ENCODE results near the gene NSMF.

GRCh38 chr9:137463931-137464290 is 4.8 kb upstream of the NSMF start:
- TF ChIP-seq POLR2A (IDR thresholded peaks at IDR 0.05; ENCODE audit: control extremely low read depth in 1 of 2, low read depth in 2 of 2, low read length in 2 of 2) (no peak), EZH2 (IDR thresholded peaks at IDR 0.05; ENCODE audit: low read depth, low read length, severe bottlenecking) (no peak), CBX5 (IDR thresholded peaks at IDR 0.05; ENCODE audit: low read depth, low read length) (no peak), TCF12 (IDR thresholded peaks at IDR 0.05; ENCODE audit: low read depth, low read length) (no peak), ATF3 (IDR thresholded peaks at IDR 0.05; ENCODE audit: insufficient read depth, low read depth, low read length) (no peak)
- TF ChIP-seq, protein P1, sequence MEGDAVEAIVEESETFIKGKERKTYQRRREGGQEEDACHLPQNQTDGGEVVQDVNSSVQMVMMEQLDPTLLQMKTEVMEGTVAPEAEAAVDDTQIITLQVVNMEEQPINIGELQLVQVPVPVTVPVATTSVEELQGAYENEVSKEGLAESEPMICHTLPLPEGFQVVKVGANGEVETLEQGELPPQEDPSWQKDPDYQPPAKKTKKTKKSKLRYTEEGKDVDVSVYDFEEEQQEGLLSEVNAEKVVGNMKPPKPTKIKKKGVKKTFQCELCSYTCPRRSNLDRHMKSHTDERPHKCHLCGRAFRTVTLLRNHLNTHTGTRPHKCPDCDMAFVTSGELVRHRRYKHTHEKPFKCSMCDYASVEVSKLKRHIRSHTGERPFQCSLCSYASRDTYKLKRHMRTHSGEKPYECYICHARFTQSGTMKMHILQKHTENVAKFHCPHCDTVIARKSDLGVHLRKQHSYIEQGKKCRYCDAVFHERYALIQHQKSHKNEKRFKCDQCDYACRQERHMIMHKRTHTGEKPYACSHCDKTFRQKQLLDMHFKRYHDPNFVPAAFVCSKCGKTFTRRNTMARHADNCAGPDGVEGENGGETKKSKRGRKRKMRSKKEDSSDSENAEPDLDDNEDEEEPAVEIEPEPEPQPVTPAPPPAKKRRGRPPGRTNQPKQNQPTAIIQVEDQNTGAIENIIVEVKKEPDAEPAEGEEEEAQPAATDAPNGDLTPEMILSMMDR (IDR thresholded peaks at IDR 0.05; ENCODE audit: control extremely low read depth in 1 of 3, insufficient read depth in 1 of 3, low read depth in 1 of 3, low read length in 3 of 3) = no peak
- TF ChIP-seq, protein P2, sequence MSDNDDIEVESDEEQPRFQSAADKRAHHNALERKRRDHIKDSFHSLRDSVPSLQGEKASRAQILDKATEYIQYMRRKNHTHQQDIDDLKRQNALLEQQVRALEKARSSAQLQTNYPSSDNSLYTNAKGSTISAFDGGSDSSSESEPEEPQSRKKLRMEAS (IDR thresholded peaks at IDR 0.05) = no peak

All from H1 (cell line).